GM21619 (cell line): ENCODE data around the gene NTM.
A peak's percentile ranks its signal among the peaks of the same experiment; 100 is the strongest.

ENCODE experiments used
- ATAC-seq: cut with Tn5 transposase; IDR thresholded peaks from one replicate; pipeline ENCODE4 v1.9.1; 2021; ENCODE audit not compliant: unreplicated experiment

NTM gene

DNA sequence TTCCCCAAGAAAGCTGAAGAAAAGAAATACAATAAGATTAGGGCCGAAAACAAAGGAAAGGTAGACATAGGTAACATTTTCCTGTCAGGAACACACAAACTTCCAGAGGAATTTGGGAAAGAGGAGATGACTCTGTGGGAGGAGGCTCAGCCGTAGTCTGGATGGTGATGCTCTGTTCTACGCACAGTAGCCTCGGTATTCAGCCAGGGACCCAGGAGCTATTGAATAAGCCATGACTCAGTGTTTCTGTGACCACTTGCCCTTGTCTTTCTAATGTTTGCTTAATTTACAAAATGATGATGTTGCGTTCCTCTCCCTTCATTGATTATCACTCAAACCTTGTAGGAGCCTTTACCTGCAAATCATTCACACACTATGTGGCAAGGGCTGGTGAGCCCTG is 745.0 kb downstream of the NTM start:
- no peak for ATAC-seq

- ATAC-seq, result no peak
These were observed 746.1 kb downstream of the NTM start for GRCh38 chr11:132116516-132116915.

DNA sequence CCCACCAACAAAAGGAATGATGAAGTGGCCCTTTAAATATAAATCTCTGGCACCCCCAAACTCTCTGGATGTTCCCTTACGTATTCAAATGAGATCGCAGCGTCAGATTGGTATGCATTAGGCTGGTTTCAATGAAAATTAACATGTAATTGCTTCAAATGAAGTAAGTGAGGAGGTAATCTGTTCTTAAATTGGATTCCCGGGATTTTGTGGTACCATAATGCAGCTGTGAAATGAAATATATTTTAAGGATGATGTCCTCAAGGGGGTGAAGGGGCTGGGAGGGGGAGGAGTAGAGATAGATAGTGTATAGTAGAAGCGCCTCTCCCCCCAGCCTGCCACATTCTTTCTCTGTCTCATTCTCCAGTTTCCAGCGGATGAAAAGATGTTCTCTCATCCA is 748.2 kb downstream of the NTM start:
- ATAC-seq, result no peak

GRCh38 chr11:132119573-132119972 is 749.2 kb downstream of the NTM start:
- ATAC-seq, result no peak

DNA sequence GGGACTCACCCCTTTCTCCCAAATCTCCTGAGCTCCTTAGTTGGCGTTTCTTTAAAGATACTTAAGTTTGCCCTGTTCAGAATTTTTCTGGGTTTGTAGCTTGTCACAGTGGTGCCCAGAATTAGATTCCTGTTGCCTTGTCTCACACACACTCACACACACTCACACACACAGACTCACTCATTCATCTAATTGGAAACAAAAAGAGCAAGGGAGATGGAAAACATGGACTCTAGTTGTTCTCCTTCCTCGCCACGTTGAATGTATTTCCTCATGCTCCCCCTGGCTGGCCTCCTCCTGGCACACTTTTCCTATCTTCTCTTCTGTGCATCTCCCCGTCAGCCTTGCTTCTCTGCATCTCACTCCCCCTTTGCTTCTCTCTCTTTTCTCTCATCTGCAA is 752.3 kb downstream of the NTM start:
- ATAC-seq, result no peak

GRCh38 chr11:132123449-132123848 is 753.0 kb downstream of the NTM start:
- no peak for ATAC-seq

DNA sequence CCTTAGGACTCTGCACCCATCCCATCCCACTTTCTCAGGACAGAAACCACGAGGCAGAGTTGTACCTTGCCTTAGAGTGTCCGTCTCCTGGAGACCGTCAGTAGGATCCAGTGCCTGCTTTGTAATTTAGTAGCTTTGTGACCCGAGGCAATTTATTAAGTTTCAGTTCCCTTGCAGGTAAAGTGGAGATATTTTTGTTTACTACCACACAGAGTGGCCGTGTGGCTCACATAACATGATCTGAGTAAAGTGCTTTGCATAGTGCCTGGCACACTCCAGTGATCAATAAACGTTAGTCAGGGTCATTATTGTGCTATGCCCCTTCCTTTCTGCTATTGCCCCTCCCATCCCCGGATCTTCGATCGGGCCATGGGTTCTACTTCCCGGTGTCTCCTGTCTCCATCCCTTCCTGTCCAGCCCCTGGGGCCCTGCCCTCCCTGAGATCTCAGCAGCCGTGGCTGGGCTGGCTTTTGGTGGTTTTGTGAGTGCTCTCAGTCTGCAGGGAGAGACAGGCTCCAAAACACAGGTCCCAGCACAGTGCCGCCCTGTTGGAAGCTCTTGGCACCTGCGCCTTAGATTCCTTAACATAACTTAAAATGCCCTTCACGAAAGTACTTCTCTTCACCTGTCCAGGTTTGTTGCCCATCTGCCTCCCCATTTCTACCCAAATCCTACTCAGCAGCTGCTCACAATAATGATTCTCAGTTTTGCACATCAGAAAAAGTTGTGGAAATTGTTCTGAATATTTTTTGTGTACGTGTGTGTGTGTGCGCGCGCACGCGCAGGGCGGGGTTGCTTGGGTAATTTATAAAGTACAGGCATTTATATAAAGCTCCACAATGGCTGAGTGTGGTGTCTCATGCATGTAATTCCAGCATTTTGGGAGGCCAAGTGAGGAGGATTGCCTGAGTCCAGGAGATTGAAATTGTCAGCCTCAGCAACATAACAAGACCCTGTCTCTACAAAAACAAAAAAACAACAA is 753.7 kb downstream of the NTM start:
- no peak for ATAC-seq

DNA sequence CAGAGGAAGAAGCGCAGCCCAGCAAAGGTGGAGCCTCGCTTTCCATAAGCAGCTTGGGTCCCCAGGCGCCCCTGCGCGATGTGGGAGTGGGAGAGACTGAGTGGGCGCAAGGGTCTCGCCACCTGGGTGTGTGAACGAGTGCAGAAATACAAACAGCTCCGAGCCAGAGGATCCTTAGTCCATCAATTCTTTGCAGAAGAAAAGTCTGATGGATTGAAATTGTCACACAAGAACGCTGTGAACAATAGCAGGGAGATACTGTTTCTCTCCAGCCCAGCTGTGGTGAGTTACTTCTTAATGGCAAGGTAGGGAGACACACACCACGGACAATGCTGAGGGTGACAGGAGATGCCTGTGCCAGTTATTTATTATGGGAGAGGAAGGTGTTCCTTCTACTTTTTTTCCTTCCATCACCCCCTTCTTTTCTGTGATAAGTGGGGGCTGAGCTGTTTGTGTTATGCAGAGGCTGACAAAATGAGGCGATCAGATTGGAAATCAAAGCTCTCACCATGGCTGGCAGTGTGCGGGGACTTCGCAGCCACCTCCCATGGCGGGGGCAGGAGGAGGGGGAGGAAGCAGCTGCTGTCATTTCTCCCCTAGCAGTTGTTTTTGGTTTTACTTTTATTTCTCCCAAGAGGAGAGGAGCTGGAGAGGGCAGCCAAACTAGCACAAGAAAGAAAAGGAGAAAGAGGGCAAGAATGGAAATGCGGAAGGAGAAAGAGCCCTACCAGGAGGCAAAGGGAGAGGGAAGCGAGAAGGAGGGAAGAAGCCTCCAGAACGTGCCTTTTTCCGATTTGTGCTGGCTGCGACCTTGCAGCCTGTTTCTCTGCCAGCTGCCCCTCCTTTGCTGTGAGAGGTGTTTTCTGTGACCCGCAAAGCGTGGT is 755.8 kb downstream of the NTM start:
- peak; percentile 55 for ATAC-seq

DNA sequence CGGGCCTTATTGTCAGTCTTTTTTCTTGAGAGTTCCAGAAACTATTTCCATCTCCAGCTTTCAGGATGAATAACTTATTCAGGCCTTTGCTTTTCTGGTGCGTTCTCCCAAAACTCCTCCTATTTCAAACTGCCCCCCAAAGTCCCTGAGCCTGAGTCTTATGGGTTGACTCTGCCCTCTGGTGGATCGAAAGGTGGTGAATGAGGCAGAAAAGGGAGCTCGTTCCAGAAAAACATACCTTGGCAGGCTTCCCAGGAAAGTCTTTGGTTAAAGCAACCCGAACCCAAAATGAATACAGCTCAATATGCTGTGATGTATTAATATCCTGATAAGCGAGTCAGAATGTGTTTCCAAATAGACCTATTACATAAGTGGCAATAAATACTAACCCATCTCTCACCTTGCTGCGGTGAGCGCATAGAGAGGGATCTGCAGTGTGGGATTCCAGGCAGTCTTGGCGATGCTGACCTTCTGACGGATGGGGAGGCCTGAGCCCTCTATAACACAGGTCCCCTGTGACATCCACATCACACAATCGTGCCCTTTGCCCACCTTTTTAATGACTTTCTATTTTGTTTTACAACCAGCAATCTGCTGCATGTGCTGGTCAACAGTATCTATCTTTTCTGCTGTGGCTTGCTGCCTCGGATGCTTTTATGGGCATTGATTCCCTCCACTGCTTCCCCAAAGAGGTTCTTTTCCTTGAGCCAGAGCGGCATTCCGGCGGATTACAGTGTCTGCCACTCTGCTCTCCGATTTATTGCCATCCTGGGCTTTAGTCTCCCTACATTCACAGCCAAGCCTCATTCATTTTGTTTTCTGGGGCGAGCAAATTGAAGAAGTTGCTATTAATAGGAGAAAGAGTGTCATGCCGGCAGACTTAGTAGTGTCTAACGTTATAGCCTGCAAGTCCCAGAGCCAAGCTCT is 756.8 kb downstream of the NTM start:
- no peak for ATAC-seq

- no peak for ATAC-seq
These were observed 757.5 kb downstream of the NTM start for GRCh38 chr11:132127900-132128288.

DNA sequence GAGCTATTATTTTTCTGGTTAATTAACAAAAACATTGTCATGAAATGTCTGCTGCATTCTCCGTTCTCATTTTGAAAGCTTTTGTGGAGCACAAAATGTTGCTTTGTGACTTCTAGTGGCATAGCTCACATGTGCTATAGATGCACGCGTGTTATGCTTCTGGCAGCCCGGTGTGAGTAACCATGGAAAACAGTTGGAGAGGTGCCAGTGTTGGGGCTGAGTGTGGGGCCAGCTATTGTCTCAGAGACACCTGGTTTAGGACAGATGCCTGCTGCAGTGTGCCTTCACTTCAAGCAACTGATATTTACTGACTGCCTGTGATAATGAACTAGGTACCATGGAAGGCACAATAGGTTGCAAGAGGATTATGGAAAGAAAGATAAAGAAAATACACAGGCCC is 760.6 kb downstream of the NTM start:
- no peak for ATAC-seq

DNA sequence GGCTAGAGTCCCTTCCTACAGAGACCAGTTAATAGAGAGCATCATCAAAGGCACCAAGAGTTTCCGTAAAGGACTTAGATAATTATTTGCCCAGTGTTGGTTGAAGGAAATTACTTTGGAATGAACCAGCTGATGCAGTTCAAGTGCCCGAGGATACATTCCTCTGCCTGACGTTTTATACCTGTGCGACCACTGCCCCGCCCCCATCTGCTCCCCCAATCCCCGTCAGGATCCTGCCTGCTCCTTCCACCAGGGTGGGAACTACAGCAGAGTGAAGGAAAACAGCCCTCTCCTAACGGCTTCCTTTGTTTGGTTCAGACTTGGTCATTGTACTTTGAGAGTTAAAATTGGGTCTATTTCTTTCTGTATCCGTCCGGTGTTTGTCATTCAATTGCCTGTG is 761.5 kb downstream of the NTM start:
- no peak for ATAC-seq

GRCh38 chr11:132134322-132134721 is 763.9 kb downstream of the NTM start:
- no peak for ATAC-seq

DNA sequence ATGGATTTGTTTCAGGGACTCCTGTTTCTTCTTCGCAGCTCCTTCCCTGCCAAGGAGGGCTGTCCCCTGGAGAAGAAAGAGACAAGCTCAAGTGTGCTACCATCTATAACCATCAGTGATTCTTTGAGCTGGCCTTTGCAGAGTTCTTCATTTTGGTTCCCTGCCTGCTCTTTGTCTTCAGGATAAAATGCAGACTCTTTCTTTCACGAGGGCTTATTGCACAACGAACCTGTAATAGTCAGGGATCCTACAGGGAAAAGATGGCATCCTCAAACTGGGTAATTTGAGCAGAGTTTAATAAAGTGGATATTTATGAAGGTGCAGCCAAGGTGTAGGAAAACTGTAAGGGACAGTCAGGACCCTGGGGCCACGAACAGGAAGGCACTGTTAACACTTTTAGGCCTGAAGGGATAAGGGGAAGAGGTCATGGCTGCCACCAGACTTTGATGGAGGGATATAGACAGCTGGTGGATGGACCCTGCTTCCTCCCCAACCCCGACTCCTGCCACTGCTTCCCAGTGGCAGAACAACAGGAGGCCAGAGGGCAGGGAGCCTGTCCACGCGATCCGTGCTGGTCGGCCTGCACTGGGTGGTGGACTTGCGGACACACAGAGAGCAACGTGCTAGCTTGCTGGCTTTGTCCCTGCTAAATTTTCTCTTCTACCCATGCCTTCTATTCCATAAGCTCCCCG is 767.0 kb downstream of the NTM start:
- no peak for ATAC-seq

- no peak for ATAC-seq
These were observed 767.5 kb downstream of the NTM start for GRCh38 chr11:132137981-132138313.

GRCh38 chr11:132139181-132139580 is 768.8 kb downstream of the NTM start:
- no peak for ATAC-seq

DNA sequence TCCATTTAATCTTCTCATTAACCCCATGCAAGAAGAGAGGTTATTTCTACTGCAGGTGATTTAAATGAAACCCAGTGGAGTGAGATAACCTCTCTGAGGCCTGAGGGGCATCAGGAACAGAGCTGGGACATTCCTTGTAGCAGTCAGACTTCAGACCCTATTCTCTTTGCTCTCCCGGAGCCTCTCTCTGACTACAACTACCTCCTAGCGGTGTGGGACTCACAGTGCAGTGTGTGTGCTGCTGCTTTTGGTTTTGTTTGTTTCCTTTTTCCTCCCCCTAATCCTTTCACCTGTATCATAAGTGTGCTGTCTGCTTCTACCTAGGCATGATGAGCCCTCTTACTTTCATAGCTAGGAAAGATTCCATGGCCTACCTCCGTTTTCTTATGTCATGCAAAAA is 769.6 kb downstream of the NTM start:
- no peak for ATAC-seq

DNA sequence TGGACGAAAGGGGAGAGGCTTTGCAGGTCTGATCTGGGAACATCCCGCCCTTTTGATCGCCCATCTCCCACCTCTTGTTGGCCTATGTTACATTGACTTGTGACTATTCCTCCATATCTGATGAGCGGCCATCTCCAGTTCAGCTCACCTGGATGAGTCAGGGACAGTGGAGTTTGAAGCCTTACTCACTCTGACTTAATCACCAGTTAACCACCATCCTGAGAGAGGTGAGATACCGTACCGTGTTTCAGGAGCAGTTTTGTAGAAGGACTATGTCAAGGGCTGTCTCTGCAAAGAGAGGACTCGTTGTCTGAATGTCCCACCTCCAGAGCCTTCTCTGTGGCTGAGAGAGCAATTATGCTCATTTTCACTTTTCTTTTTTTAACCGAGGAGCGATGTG is 771.7 kb downstream of the NTM start:
- ATAC-seq, result no peak

GRCh38 chr11:132142554-132142953 is 772.1 kb downstream of the NTM start:
- ATAC-seq, result no peak

DNA sequence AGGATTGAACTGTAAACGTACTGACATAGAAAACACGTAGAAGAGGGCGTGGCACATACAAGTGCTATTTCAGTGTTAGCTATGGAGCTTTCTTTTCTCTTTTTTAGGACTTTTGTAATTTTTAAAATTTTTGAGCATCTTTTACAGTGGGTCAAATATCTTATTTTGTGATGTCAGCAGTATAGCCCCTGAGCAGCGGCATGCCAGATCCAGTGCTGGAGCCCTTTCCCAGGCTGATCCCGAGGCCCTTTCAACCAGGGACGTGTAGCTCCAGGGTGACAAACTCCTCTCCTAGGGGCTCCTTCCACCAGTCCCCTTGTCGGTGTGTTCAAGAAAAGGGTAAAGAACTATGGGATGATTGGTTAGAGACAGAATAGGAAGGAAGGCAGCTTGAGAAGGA is 777.0 kb downstream of the NTM start:
- ATAC-seq, result no peak
